Activated CD4-positive, alpha-beta T cell treated with anti-CD3 and anti-CD28 coated beads, Interleukin-2, Interleukin-4, amounts not matched to agents 100 ng/mL and 50 ng/mL, durations not matched to agents 16 hours and 8 hours (primary cell): ENCODE results near the gene SHC1.
"Not testable (repeated sequence)": the region's sequence is repeated elsewhere in the genome, so short reads cannot be mapped to it uniquely, and the experiment has no call there.

Source experiments
- DNase-seq: peaks from one replicate; pipeline ENCODE4 v3.0.0-alpha.2; 2020; ENCODE audit warnings: low spot score

SHC1 gene

DNA sequence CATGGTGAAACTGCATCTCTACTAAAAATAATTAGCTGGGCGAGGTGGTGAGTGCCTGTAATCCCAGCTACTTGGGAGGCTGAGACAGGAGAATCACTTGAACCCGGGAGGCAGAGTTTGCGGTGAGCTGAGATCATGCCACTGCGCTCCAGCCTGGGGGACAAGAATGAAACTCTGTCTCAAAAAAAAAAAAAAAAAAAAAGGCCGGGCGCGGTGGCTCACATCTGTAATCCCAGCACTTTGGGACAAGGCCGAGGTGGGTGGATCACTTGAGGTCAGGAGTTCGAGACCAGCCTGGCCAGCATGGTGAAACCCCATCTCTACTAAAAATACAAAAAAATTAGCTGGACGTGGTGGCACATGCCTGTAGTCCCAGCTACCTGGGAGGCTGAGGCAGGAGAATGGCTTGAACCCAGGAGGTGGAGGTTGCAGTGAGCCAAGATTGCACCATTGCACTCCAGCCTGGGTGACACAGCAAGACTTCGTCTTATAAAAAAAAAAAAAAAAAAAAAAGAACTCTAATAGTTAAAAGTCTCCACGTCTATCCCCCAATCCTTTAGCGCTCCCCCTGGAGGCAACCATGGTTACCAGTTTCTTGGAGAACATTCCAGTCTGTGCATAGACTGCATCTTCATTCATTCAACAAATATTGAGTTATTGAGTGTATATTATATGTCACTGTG is 24.9 kb upstream of the SHC1 start:
- not testable (repeated sequence) for DNase-seq

DNA sequence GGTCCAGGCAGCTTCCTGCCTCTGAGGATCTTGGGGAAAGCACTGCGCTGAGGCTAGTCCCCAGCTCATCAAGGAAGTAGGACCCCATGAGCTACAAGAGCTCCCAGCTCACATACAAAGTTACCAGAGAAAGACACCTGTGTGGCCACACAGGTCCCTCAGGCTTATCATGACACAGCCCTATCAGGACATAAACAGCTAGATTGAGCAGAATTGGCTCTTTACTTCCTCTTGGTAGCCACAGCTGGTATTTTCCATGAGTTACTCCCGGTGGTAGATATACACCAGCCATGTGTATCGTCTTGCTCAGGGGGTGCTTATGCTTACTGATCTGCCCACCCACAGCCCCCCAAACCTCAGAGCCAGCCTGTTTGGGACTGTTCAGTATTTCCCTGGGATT is 24.0 kb upstream of the SHC1 start:
- no peak for DNase-seq

DNA sequence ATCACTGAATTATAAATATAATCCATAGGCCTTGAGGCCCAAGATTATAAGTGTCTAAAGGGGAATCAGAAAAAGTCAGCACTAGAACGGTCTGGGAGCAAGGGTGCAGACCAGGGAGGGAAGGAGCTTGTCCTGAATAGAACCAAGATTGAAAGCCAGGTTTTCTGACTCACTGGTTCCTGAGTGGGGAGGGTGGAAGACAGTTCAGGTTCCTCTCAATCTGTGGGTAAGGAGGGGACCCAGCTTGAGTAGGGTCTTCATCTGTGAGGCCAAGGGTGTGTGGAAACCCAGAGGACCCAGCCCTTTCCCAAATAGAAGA is 23.7 kb upstream of the SHC1 start:
- no peak for DNase-seq

DNA sequence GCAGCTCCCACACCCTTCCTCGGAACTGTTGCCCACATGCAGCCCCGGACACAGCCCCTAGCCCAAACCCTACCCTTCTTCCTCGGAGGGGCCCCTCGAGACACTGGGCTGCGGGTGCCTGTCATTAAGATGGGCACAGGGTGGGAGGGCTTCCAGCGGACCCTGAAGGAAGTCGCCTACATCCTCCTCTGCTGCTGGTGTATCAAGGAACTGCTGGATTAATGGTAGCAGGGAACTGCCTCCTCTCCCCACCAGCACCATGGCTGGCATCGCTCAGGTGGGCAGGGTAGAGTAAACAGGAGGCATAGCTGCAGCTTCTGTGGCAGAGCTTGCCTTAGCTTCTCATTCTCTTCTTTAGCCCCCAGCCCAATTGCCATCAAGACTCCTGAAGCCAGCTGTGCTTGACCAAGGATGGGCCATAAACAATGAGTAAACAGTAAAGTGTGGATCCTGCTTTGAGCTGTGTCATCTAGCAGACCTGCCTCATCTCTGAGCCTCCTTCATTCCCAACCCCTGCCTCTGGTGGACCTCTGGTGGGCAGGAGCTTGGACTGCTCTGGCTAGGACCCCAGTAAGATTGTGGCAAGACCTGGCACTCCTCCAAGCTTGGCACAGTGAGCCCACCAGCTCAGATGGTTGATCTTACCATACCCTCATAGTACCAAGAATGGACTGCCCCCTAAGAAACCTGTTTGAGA is 23.2 kb upstream of the SHC1 start, which contains the start of gene LENEP:
Gene LENEP (plus strand): TSS at position 15 of the 697 bp plus-strand sequence. CDS start 22 bp downstream, at position 37.
- no peak for DNase-seq

DNA sequence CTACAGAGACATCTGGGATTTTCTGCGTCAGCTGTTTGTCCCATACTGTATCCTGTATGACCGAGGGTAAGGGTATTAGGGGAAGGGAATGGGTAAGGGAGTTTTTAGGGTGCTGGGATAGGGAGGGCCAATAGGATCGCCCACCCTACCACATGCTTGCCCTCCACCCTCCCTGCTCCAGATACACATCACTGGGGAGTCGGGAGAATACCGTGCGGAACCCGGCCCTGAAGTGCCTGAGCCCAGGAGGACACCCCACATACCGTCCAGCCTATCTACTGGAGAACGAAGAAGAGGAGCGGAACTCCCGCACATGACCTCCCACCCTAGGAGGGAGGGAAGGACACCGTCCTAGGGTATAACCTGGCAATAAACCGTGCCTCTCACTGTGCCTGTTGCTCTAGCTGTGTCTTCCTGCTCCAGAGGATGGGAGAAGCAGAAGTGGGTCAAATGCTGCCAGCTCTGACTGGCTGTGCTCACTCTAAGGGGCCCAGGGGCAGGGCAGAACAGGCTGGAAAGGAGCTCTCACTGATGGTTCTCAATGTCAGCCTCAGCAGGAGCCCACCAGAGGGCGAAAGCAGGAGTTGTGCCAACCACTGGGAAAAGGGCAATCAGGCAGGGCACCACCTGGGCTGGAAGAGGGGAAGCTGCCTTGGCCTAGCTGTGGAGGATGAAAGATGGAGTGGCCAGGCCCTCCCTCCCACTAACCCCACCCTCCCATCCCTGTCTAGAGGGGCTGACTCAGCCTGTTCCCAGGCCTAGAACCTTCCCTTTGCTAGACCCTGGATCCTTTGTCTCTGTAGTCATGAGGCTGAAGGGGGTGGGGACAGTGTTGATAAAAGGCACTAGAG is 22.4 kb upstream of the SHC1 start:
- DNase-seq = no peak

DNA sequence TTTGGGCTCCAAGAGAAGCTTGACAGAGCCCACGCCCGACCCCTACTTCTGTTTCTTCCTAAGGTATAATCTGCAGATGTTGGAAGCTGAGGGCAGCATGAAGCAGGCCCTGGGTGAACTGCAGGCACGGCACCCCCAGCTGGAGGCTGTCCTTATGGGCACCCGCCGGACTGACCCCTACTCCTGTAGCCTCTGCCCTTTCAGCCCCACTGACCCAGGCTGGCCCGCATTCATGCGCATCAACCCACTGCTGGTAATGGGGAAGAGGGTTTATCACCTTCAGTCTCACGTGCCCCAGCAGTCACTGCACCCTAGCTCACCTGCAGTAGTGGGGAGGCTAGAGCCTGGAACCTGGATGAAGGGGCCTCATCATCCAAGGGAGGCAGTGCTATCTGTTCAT is 19.7 kb upstream of the SHC1 start:
- no peak for DNase-seq

DNA sequence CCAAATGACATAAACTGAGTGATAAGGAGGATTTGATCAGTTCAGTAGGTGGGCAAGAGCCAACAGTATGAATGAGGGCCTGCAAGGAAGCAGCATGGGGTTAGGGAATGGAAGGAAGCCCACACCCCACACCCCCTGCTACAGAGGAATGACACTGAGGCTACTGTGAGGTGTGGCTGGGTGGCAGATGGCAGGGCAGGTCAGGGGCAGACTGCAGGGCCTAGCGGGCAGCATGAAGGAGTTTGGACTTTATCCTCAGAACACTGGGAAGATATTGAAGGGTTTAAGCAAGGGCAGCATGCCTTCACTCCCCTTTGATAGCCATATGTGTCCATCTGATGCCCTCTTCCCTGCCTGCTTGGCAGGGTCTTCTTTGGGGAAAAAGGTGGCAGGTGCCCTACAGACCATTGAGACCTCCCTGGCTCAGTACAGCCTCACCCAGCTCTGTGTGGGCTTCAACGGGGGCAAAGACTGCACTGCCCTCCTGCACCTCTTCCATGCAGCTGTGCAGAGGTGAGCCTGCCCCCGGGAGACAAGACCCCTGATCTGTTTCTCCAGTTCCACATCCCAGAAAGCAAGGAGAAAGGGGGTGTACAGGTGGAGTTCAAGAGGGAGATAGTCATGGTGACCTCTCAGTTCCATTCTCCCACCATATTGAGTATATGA is 18.8 kb upstream of the SHC1 start:
- DNase-seq = no peak

DNA sequence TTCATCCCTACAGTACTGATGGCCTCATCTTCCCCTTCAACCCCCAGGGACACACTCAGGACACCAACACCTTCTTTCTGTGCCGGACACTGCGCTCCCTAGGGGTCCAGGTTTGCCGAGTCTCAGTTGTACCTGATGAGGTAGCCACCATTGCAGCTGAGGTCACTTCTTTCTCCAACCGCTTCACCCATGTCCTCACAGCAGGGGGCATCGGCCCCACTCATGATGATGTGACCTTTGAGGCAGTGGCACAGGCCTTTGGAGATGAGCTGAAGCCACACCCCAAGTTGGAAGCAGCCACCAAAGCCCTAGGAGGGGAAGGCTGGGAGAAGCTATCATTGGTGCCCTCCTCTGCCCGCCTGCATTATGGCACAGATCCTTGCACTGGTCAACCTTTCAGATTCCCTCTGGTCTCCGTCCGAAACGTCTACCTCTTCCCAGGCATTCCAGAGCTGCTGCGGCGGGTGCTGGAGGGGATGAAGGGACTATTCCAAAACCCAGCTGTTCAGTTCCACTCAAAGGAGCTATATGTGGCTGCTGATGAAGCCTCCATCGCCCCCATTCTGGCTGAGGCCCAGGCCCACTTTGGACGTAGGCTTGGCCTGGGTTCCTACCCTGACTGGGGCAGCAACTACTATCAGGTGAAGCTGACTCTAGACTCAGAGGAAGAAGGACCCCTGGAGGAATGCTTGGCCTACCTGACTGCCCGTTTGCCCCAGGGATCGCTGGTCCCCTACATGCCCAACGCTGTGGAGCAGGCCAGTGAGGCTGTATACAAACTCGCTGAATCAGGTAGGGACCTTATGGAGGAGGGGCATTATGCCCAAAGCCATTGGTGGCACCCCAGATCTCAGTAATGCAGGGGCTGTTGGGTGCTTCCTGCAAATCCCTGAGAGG is 17.8 kb upstream of the SHC1 start:
- DNase-seq = no peak

DNA sequence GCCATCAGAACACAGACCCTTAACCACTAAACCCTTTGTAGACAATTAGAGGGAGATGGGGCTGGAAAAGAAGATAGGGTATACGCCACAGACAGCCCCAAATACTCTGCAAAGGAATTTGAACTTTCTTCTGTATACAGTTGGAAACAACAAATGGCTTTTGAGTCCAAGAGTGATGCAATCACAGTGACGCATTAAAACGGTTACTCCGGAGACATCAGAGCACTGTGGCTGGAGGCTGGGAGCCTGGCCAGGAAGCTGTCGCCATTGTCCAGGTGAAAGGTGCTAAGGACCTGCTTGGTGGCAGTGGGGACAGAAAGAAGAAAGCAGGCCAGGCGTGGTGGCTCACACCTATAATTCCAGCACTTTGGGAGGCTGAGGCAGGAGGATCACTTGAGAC is 16.8 kb upstream of the SHC1 start:
- DNase-seq = no peak

DNA sequence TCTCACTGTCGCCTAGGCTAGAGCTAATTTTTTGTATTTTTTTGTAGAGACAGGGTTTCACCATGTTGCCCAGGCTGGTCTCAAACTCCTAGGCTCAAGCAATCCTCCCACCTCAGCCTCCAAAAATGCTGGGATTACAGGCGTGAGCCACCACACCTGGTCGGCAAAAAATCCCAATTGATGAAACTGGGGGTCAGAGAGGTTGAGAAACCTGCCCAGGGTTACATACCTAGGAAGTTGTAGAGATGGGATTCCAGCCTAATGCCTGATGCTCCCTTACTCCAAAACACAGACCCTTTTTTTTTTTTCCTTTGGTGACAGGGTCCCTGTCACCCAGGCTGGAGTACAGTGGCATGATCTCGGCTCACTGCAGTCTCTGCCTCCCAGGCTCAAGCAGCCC is 16.2 kb upstream of the SHC1 start:
- DNase-seq = not testable (repeated sequence)

DNA sequence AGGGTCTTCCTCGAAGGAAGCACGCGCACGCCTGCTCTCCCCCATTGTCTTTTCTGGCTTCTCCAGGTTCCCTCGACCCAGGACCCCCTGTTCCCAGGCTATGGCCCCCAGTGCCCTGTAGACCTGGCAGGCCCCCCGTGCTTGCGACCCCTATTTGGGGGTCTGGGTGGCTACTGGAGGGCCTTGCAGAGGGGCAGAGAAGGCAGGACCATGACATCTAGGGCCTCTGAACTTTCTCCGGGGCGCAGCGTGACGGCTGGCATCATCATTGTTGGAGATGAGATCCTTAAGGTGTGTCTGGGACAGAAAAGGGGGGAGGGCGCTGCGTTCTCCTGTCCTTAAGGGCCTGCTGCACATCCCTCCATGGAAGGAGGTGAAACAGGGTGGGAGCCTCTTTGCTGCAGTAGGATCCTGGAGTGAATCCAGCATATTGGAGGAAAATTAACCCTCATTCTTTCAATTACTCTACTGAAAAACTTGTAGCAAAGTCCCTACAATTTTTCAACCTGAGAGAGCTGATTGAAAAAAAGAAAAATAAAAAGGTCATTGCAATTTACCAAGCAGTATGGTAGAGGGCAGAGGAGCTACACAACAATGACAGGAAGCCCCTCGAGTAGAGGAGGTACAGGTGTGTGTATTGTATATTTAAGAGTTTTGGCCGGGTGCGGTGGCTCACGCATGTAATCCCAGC is 13.4 kb upstream of the SHC1 start:
- no peak for DNase-seq

DNA sequence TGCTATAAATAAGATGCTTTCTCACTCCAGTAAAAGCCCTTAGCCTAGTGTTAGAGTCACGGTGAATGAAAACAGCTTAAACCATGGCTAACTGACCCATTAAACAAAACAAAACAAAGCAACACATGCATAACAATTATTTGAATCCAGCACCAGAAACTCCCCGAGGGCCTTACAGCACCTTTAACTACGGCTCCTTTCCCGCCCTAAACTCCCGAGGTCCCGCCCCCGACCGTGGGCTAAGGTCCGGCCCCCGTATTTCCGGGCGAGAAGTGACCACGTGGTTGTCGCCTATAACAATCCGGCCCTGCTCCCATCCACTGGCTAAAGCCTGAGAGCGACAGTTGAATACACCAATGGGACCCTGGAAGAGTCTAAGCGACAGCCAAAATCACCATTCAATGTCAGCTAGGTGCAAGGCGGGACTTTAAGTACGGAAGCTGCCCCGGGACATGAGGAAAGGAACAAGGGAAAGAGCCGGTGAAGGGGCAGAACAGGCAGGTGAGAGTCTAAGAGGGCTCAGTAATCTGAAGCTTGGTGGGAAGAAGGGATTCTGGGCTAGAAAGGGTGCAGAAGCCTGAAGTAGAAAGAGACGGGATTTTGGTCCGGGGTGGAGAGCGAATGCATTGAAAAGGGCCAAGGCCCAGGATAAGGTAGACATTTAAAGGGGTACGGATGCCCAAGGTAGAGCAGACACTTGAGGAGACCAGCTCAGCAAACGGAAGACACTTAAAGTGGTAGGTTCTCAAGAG is 12.5 kb upstream of the SHC1 start, which contains the start of gene FLAD1:
Gene FLAD1 (plus strand): TSS at position 448 of the 752 bp plus-strand sequence. CDS start 351 bp downstream, outside the sequence.
- DNase-seq = peak; percentile 100

DNA sequence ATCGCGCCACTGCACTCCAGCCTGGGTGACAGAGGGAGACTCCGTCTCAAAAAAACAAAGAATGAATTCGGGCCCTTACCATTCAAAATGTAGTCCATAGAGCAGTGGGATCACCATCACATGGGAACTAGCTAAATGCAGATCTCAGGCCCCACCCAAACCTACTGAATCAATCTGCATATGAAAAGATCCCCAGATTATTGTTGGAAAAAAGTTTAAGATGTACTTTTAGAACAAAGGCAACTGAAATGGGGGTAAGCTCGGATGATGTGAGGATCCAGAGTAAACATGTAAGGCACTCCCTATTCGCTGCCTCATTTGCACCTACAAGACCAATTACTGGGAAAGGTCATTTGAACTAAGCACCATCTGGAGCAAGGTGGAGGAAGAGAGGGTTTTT is 11.8 kb upstream of the SHC1 start:
- no peak for DNase-seq

DNA sequence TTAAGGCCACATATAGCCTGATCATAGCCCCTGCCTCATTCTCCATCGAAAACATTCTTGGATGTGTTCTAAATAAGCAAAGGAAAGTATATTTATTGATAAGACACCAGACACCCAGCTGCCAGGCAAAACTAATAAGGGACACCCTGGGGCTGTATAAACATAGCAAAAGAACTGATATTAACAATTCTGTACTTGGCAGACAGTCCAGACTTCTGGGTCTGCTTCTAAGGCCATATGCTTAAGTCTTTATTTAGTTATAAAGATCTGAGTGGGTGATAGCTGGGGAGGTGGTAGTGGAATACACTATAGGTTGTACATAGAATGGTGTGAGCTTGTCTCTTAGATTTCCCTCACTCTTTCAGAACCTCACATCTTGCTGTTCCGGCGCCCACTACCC is 7.8 kb upstream of the SHC1 start:
- DNase-seq = no peak

DNA sequence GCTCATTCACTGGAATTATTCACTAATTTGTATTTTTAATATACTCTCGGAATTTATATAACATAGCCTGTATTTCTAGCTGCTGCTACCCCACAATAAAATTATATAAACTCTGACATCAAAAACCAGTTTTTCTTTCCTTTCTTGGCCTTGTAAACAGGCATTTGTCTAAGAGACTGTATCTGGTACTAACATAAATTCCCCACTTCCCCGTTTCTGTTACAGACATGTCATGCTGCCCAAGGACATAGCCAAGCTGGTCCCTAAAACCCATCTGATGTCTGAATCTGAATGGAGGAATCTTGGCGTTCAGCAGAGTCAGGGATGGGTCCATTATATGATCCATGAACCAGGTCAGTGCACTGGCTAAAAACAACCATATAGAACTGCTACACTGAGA is 7.2 kb upstream of the SHC1 start:
- DNase-seq = not testable (repeated sequence)

DNA sequence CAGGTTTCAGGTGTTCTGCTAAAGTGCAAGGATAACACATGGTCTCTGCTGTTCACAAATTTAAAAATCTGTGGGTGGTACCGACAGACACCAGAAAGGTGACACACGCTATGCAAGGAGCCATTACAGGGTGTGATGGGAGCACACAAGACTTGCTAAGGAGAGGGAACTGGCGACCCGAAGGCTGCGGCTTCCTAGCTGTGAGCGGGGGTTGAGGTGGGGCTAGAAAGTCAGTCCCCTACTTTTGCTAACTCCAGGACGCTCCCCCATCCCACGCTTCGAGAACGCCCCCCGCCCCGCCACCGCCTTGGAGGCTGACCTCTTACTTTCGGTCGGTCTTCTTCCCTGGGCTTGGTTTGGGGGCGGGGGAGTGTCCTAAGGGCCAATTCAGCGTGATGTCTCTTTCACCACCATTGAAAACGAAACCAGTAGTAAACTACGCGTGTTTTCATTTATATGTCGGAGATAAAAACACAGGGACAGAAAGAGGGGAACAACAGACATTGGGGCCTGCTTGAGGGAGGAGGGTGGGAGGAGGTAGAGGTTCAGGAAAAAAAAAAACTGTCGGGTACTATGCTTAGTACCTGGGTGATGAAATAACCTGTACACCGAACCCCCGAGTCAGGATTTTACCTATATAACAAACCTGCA is 5.0 kb upstream of the SHC1 start:
- peak; percentile 66 for DNase-seq

DNA sequence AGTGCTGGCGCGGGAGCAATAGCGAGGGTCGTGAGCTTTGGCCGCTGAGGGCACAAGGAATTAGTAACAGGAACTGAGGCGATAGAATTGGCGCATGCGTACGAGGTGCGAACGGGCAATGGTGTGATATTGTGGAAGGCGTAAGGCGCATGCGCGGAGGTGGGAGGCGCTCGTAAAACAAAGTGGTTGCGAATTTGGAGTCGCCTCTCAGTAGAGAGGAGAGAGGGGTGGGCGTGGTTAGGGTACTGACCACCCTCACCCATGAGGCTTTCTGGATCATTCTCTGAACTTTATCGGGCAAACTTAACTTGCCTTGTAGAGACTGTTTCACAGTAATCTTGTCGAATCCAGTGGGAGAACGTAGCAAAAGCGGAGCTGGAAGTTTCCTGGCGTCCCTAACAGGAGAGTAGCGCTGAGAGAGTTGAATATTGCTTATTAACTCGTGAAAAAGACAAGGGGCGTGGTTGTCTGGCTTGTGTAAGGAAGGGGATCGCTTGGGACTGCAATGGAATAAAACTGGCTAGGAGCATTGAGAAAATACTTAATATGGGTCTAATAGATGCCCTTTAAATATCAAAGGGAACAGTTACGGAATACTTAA is 4.4 kb upstream of the SHC1 start:
- DNase-seq = peak; percentile 97

DNA sequence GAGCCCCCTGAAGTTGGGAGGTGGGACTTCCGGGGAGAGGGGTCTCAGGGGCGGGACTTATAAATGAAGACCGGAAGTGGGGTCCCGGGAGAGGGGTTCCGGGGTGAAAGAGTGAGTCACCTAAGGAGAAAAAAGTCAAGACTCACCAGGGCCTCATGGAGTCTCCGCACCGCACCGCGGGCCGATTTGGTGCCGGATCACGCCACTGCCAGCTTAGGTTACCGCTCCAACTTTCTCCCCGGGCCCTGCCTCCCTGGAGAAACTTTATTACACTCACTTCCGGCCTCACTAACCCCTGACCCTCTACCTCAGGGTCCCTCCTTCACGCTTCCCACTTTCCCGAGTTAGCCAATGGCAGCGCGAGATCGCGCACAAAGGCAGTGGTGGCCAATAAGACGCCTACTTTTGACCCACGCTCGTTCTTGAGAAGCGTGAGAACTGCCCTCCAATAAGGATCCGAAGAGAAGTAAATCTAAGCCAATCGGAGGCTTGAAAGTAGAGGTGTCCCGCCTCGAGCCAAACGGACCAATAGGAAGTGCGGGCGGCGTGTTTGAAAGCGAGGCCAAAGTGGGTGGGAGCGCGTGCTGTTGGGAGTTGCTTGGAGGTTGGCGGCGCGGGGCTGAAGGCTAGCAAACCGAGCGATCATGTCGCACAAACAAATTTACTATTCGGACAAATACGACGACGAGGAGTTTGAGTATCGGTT is 3.7 kb upstream of the SHC1 start, which contains the start of gene CKS1B:
Gene CKS1B (plus strand): TSS at position 580 of the 706 bp plus-strand sequence. CDS start 65 bp downstream, at position 645.
- peak; percentile 100 for DNase-seq
